H1 (cell line): ENCODE measurements around the gene OMA1. TPM values are rescaled to one million over a fixed set of nuclear protein-coding genes. Genes with fewer than 3 reads are reported as not detected.
A peak's percentile ranks its signal among the peaks of the same experiment; 100 is the strongest.

Experiments used
- CTCF ChIA-PET: fragments of 300-600 bp; sonication (Branson Sonifier 250); formaldehyde crosslinking; loops from one replicate; lab custom pipeline; 2021; ENCODE audit not compliant: partially characterized antibody; lab: Charles Lee
- POLR2A ChIA-PET: fragments of 300-600 bp; sonication (Branson Sonifier 250); formaldehyde crosslinking; loops from one replicate; lab custom pipeline; 2021; ENCODE audit warnings: inconsistent platforms; ENCODE audit not compliant: partially characterized antibody; lab: Charles Lee
- DNase-seq, 2 experiments: peaks; one replicate each; pipeline versions ENCODE4 v3.0.0 to v3.0.0-alpha.2; 2010 to 2022; ENCODE audit warnings: low spot score in 2 of 2, low read depth in 1 of 2, mixed read lengths in 1 of 2
- FAIRE-seq: peaks from 2 replicates; lab custom pipeline; 2011; peaks lifted over from hg19 to GRCh38; lab: Jason Lieb, UNC
- H2AFZ ChIP-seq: 2 replicates; pipeline ENCODE4 v1.8.1; 2012; ENCODE audit warnings: low read length, inconsistent platforms
- H2AK5ac ChIP-seq: 2 replicates; pipeline ENCODE4 v1.6.1; 2013; ENCODE audit warnings: low read depth, low read length
- H2BK120ac ChIP-seq: replicated peaks from 2 replicates; pipeline ENCODE3; 2013; ENCODE audit warnings: low read depth, low read length, inconsistent platforms
- H2BK12ac ChIP-seq: 2 replicates; pipeline ENCODE4 v1.6.1; 2013; ENCODE audit warnings: low read depth, low read length
- H2BK15ac ChIP-seq: 2 replicates; pipeline ENCODE4 v1.6.1; 2013; ENCODE audit warnings: low read length
- H2BK20ac ChIP-seq: 2 replicates; pipeline ENCODE4 v1.6.1; 2013; ENCODE audit warnings: low read length
- H2BK5ac ChIP-seq: 2 replicates; pipeline ENCODE4 v1.6.1; 2013; ENCODE audit warnings: low read depth, low read length
- H3K14ac ChIP-seq: 2 replicates; pipeline ENCODE4 v1.6.1; 2013; ENCODE audit warnings: inconsistent platforms; ENCODE audit not compliant: insufficient read length
- H3K18ac ChIP-seq: 2 replicates; pipeline ENCODE4 v1.6.1; 2013; ENCODE audit warnings: low read length; ENCODE audit errors: extremely low read depth
- H3K23ac ChIP-seq: 2 replicates; pipeline ENCODE4 v1.6.1; 2013; ENCODE audit warnings: inconsistent platforms; ENCODE audit not compliant: insufficient read length
- H3K23me2 ChIP-seq: 2 replicates; pipeline ENCODE4 v1.6.1; 2013; ENCODE audit warnings: low read depth, low read length
- H3K27ac ChIP-seq: 2 replicates; pipeline ENCODE4 v1.6.1; 2011; ENCODE audit warnings: low read depth, low read length, inconsistent platforms
- H3K27me3 ChIP-seq, 4 experiments: replicated peaks in 1 of 4; 1 replicate in 1 of 4; 2 replicates in 3 of 4; pipeline versions ENCODE4 v1.6.1 to v1.8.1; 2011 to 2013; ENCODE audit warnings: low read length in 3 of 4, mild to moderate bottlenecking in 3 of 4, inconsistent platforms in 2 of 4, mixed read lengths in 2 of 4, moderate library complexity in 1 of 4; ENCODE audit not compliant: control insufficient read depth in 3 of 4, insufficient read depth in 3 of 4; ENCODE audit errors: extremely low read depth in 1 of 4
- H3K36me3 ChIP-seq, 4 experiments: 2 replicates each; pipeline versions ENCODE4 v1.6.1 to v1.8.1; 2011 to 2013; ENCODE audit warnings: mild to moderate bottlenecking in 4 of 4, low read length in 3 of 4, moderate library complexity in 2 of 4, control low read depth in 1 of 4, inconsistent platforms in 1 of 4; ENCODE audit not compliant: insufficient read depth in 4 of 4, control insufficient read depth in 2 of 4
- H3K4ac ChIP-seq: replicated peaks from 2 replicates; pipeline ENCODE3; 2013; ENCODE audit warnings: low read length, low read depth, mixed read lengths, inconsistent platforms; ENCODE audit not compliant: insufficient read length
- H3K4me1 ChIP-seq, 4 experiments: replicated peaks in 1 of 4; 1 replicate in 1 of 4; 2 replicates in 3 of 4; pipeline versions ENCODE4 v1.6.1 to v1.8.1; 2011 to 2013; ENCODE audit warnings: low read length in 3 of 4, inconsistent platforms in 2 of 4, mixed read lengths in 1 of 4; ENCODE audit not compliant: insufficient read depth in 4 of 4, control insufficient read depth in 3 of 4
- H3K4me2 ChIP-seq, 2 experiments: 2 replicates each; pipeline versions ENCODE4 v1.6.1 to v1.8.1; 2011 to 2013; ENCODE audit warnings: low read depth in 2 of 2, low read length in 2 of 2, control low read depth in 1 of 2, inconsistent platforms in 1 of 2, mild to moderate bottlenecking in 1 of 2; ENCODE audit not compliant: insufficient read depth in 1 of 2
- H3K4me3 ChIP-seq, 4 experiments: fragments of 200-600, 300-600 bp in 1 of 4; sonication (generic), shearing (Covaris generic), sonication (Bioruptor Twin) in 1 of 4; 2 replicates each; pipeline versions ENCODE4 v1.5.1 to v1.8.1; 2011 to 2016; ENCODE audit warnings: low read length in 4 of 4, low read depth in 3 of 4, control low read depth in 2 of 4, inconsistent platforms in 2 of 4, mild to moderate bottlenecking in 2 of 4, mixed read lengths in 1 of 4, moderate library complexity in 1 of 4; ENCODE audit not compliant: insufficient read depth in 2 of 4; ENCODE audit errors: extremely low read depth in 1 of 4
- H3K56ac ChIP-seq: replicated peaks from 2 replicates; pipeline ENCODE3; 2013; ENCODE audit warnings: low read depth, mild to moderate bottlenecking, mixed read lengths, low read length, inconsistent platforms; ENCODE audit not compliant: insufficient read length
- H3K79me1 ChIP-seq: 2 replicates; pipeline ENCODE4 v1.6.1; 2013; ENCODE audit warnings: low read depth, low read length, control low read depth
- H3K79me2 ChIP-seq, 2 experiments: 2 replicates each; pipeline versions ENCODE4 v1.6.1 to v1.8.1; 2012 to 2013; ENCODE audit warnings: low read length in 2 of 2, mild to moderate bottlenecking in 2 of 2, inconsistent platforms in 1 of 2; ENCODE audit not compliant: insufficient read depth in 2 of 2, control insufficient read depth in 1 of 2
- H3K9ac ChIP-seq, 4 experiments: replicated peaks in 1 of 4; 1 replicate in 1 of 4; 2 replicates in 3 of 4; pipeline versions ENCODE4 v1.6.1 to v1.8.1; 2011 to 2013; ENCODE audit warnings: low read depth in 3 of 4, low read length in 3 of 4, control low read depth in 2 of 4, mild to moderate bottlenecking in 2 of 4, moderate library complexity in 2 of 4, inconsistent platforms in 1 of 4; ENCODE audit errors: extremely low read depth in 1 of 4
- H3K9me3 ChIP-seq, 2 experiments: 2 replicates each; pipeline versions ENCODE4 v1.6.1 to v1.8.1; 2012 to 2013; ENCODE audit warnings: mild to moderate bottlenecking in 2 of 2, moderate library complexity in 2 of 2, control low read depth in 1 of 2, inconsistent platforms in 1 of 2, low read depth in 1 of 2, low read length in 1 of 2, mixed read lengths in 1 of 2; ENCODE audit not compliant: insufficient read depth in 2 of 2
- H4K20me1 ChIP-seq, 2 experiments: replicated peaks in 1 of 2; 2 replicates each; pipeline versions ENCODE3 to v1.8.1; 2011 to 2013; ENCODE audit warnings: inconsistent platforms in 2 of 2, low read length in 2 of 2, mild to moderate bottlenecking in 1 of 2; ENCODE audit not compliant: insufficient read depth in 2 of 2, control insufficient read depth in 1 of 2
- H4K5ac ChIP-seq: 2 replicates; pipeline ENCODE4 v1.6.1; 2013; ENCODE audit warnings: low read length, low read depth, mixed read lengths, inconsistent platforms; ENCODE audit not compliant: insufficient read length
- H4K8ac ChIP-seq: 2 replicates; pipeline ENCODE4 v1.8.0; 2013; ENCODE audit warnings: mild to moderate bottlenecking, moderate library complexity, low read length, inconsistent platforms; ENCODE audit not compliant: insufficient read depth; ENCODE audit errors: extremely low read depth
- H4K91ac ChIP-seq: replicated peaks from 2 replicates; pipeline ENCODE3; 2013; ENCODE audit warnings: low read length, mixed read lengths, inconsistent platforms; ENCODE audit not compliant: insufficient read length
- ASH2L ChIP-seq: fragments of 200-600, 300-600 bp; sonication (generic); IDR thresholded peaks from one replicate; pipeline ENCODE4 v1.7.1; 2017; ENCODE audit warnings: low read length
- CHD2 ChIP-seq: IDR thresholded peaks from 2 replicates; pipeline ENCODE4 v1.6.1; 2012; ENCODE audit warnings: low read length, improper control_type of control experiment
- EGR1 ChIP-seq: IDR thresholded peaks from 2 replicates; pipeline ENCODE4 v1.6.1; 2011; ENCODE audit warnings: low read depth, low read length, borderline replicate concordance
- KDM5A ChIP-seq: fragments of 200-600 bp; IDR thresholded peaks from 2 replicates; pipeline ENCODE4 v1.7.1; 2012; ENCODE audit warnings: mild to moderate bottlenecking, low read length, inconsistent platforms, mixed read lengths
- MAFK ChIP-seq: IDR thresholded peaks from 2 replicates; pipeline ENCODE4 v1.6.1; 2012; ENCODE audit warnings: low read depth, mild to moderate bottlenecking, improper control_type of control experiment, low read length
- MAX ChIP-seq: IDR thresholded peaks from 2 replicates; pipeline ENCODE4 v1.6.1; 2012; ENCODE audit warnings: inconsistent platforms
- POLR2AphosphoS5 ChIP-seq: IDR thresholded peaks from 2 replicates; pipeline ENCODE4 v1.6.1; 2011; ENCODE audit warnings: low read depth, low read length
- TAF7 ChIP-seq: optimal IDR thresholded peaks from 2 replicates; pipeline ENCODE3; 2011; ENCODE audit warnings: low read depth, mild to moderate bottlenecking, inconsistent platforms, low read length, moderate library complexity, borderline replicate concordance
- WGBS, 2 experiments: shearing (Covaris generic) in 1 of 2; methylation state at CpG; one replicate each; pipeline versions ENCODE4 v1.1.6 to v1.1.7; 2013 to 2015; ENCODE audit warnings: low lambda C conversion rate in 2 of 2, mixed read lengths in 2 of 2, inconsistent platforms in 1 of 2, low coverage in 1 of 2, missing lambda C conversion rate in 1 of 2; ENCODE audit not compliant: insufficient replicate concordance in 2 of 2, insufficient coverage in 1 of 2, insufficient read length in 1 of 2; ENCODE audit errors: extremely low coverage in 1 of 2, missing lambda C conversion rate in 1 of 2; 5-methylcytosine and 5-hydroxymethylcytosine counted together
- polyA plus RNA-seq, 7 experiments: library from polyadenylated mRNA; depleted of rRNA in 3 of 7; stranded (reverse) in 5 of 7; unstranded in 2 of 7; fragments of >200 nt in 5 of 7; fragments of 200-250 nt in 2 of 7; gene quantifications; 1 replicate in 5 of 7; 2 replicates in 1 of 7; 4 replicates in 1 of 7; pipeline versions ENCODE4 v1.2.1 to v1.2.3, GENCODE V29; 2011 to 2013; ENCODE audit warnings: missing spikeins in 2 of 7, mixed read lengths in 2 of 7
- total RNA-seq: library from RNA; stranded (reverse); fragmentation: NEBNext Ultra II Directional; extraction: Animal tissue kit (Norgen Biotek cat#: 25700); gene quantifications from 2 replicates; pipeline ENCODE4 v1.2.1, GENCODE V29; 2021

Gene OMA1
- total and polyA plus RNA-seq, 2 of the 8 experiments (the other 6 are each of a cell fraction or from before 2014, with no cell fraction given): 7.7 to 11.7 TPM

DNA sequence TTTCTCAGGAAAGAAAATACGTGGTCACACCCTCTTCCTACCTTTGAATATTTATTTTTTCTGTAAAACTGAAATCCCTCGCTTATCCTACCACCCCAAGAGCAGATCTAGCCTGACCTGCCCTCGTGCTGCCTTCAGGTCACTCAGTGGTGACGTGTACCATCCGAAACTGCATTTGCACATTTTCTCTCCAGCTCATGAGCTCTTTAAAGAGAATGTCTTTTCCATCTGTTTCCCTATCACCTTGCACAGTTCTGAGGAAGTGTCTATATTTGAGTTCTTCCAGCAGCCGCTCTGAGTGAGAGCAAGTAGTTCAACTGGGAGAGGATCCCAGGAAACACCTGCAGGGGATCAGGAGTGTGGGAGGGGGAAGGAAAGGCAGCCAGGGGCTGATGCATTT is 91.7 kb downstream of the OMA1 start:
- Histone ChIP-seq H3K4me2 (no peak overlapping the region), H3K4me1 (peaks cover 0 to 4% (median 2%) of the 10 kb centered on the region in 4 experiments; a peak in 3 of 7 replicates), H4K5ac (no peak overlapping the region), H3K4ac (no peak overlapping the region), H3K23me2 (no peaks in the 10 kb centered on the region), H3K9ac (no peak overlapping the region), H2BK15ac (0 out of 2 replicates have a peak overlapping the region, but pooled peaks have one; percentile 29), H2BK5ac (no peak overlapping the region), H3K4me3 (no peak overlapping the region), H4K20me1 (no peaks in the 10 kb centered on the region), H2BK12ac (no peak overlapping the region), H2AFZ (no peak overlapping the region), H3K36me3 (no peaks in the 10 kb centered on the region), H2BK20ac (no peak overlapping the region), H4K91ac (no peak overlapping the region), H3K79me2 (no peaks in the 10 kb centered on the region), H3K27me3 (no peaks in the 10 kb centered on the region), H3K79me1 (no peaks in the 10 kb centered on the region), H3K18ac (peak overlapping the region; percentile 19; the same call in 1 of the 2 replicates), H4K8ac (no peak overlapping the region), H2AK5ac (no peak overlapping the region), H2BK120ac (no peak overlapping the region), H3K14ac (no peak overlapping the region), H3K9me3 (no peaks in the 10 kb centered on the region), H3K23ac (no peak overlapping the region), H3K56ac (no peak overlapping the region), H3K27ac (no peak overlapping the region)
- CTCF ChIA-PET: interaction anchor here (1.0 to 1.3 kb wide), 4 partner anchors 9 to 17 kb away, joined by 3 read pairs; no protein-coding TSS in a partner anchor
- FAIRE-seq (no peak), DNase-seq (no peak)
- 85% methylated on average over 6 of the region's 6 CpGs; no CpG with 5 or more reads in 1 of the 2 experiments for WGBS, 2 experiments
- POLR2A ChIA-PET: no interaction called here
- TF ChIP-seq POLR2AphosphoS5 (no peak), KDM5A (no peak), ASH2L (no peak), TAF7 (no peak), EGR1 (no peak), CHD2 (no peak), MAX (no peak), MAFK (no peak)
